Measurements from ENCODE around the gene CCDC117.
"Not testable (repeated sequence)": the region's sequence is repeated elsewhere in the genome, so short reads cannot be mapped to it uniquely, and the experiment has no call there.

Gene CCDC117

GRCh38 chr22:28772633-28773460 lies at the start of gene CCDC117:
CCDC117 (plus strand) TSS chr22:28772695; CDS start chr22:28772850, 155 bp downstream.
- DNase-seq (ENCODE audit: low read depth): peak; percentile 82

GRCh38 chr22:28728002-28728401 lies 44.5 kb upstream of the CCDC117 start:
- no peak for DNase-seq (ENCODE audit: low read depth)

- no peak for DNase-seq (ENCODE audit: low read depth)
Measured at GRCh38 chr22:28728621-28729313, 43.7 kb upstream of the CCDC117 start.

- DNase-seq (ENCODE audit: low read depth): no peak
Measured at GRCh38 chr22:28730179-28730578, 42.3 kb upstream of the CCDC117 start.

- no peak for DNase-seq (ENCODE audit: low read depth)
Measured at GRCh38 chr22:28734393-28734792, 38.1 kb upstream of the CCDC117 start.

- no peak for DNase-seq (ENCODE audit: low read depth)
Measured at GRCh38 chr22:28736301-28737155, 36.0 kb upstream of the CCDC117 start.

- no peak for DNase-seq (ENCODE audit: low read depth)
Measured at GRCh38 chr22:28737701-28738100, 34.8 kb upstream of the CCDC117 start.

- DNase-seq (ENCODE audit: low read depth): not testable (repeated sequence)
Measured at GRCh38 chr22:28738876-28739275, 33.6 kb upstream of the CCDC117 start.

- no peak for DNase-seq (ENCODE audit: low read depth)
Measured at GRCh38 chr22:28741200-28741784, 31.2 kb upstream of the CCDC117 start.

- DNase-seq (ENCODE audit: low read depth): peak; percentile 96
Measured at GRCh38 chr22:28741785-28742561, 30.5 kb upstream of the CCDC117 start, which contains the start of the genes CHEK2 and HSCB. CHEK2 (minus strand) TSS chr22:28741820; CDS start chr22:28734721, 7,099 bp downstream. HSCB (plus strand) TSS chr22:28742039; CDS start chr22:28742096, 57 bp downstream.

GRCh38 chr22:28742562-28742962 lies 29.9 kb upstream of the CCDC117 start:
- no peak for DNase-seq (ENCODE audit: low read depth)

- DNase-seq (ENCODE audit: low read depth): no peak
Measured at GRCh38 chr22:28743852-28744251, 28.6 kb upstream of the CCDC117 start.

GRCh38 chr22:28750471-28750881 lies 22.0 kb upstream of the CCDC117 start:
- DNase-seq (ENCODE audit: low read depth): no peak

GRCh38 chr22:28754512-28754911 lies 18.0 kb upstream of the CCDC117 start:
- DNase-seq (ENCODE audit: low read depth): not testable (repeated sequence)

- no peak for DNase-seq (ENCODE audit: low read depth)
Measured at GRCh38 chr22:28759861-28760560, 12.5 kb upstream of the CCDC117 start.

GRCh38 chr22:28761449-28761755 lies 11.1 kb upstream of the CCDC117 start:
- DNase-seq (ENCODE audit: low read depth): no peak

GRCh38 chr22:28762000-28762399 lies 10.5 kb upstream of the CCDC117 start:
- not testable (repeated sequence) for DNase-seq (ENCODE audit: low read depth)

- DNase-seq (ENCODE audit: low read depth): no peak
Measured at GRCh38 chr22:28766628-28767027, 5.9 kb upstream of the CCDC117 start.

- DNase-seq (ENCODE audit: low read depth): no peak
Measured at GRCh38 chr22:28768701-28769393, 3.6 kb upstream of the CCDC117 start.
